Stomach (tissue), 4 donors: ENCODE data around the gene REEP6.

ENCODE experiments used
- CTCF ChIP-seq, 7 experiments: fragments of 450-650 bp in 4 of 7; fragments of 200-600 bp in 3 of 7; sonication (generic) in 3 of 7; IDR thresholded peaks; one replicate each; pipeline ENCODE4 v1.5.1; 2016 to 2019; ENCODE audit warnings: antibody characterized with exemption in 7 of 7, control low read depth in 2 of 7, mild to moderate bottlenecking in 1 of 7
- EP300 ChIP-seq: sonication (generic); formaldehyde crosslinking; IDR thresholded peaks from one replicate; pipeline ENCODE4 v1.6.1; 2017; ENCODE audit warnings: antibody characterized with exemption
- POLR2A ChIP-seq, 4 donors: fragments of 450-650 bp; IDR thresholded peaks; one replicate each; pipeline ENCODE4 v1.6.1; 2016; ENCODE audit warnings: antibody characterized with exemption in 4 of 4, control low read depth in 2 of 4, mild to moderate bottlenecking in 1 of 4, moderate library complexity in 1 of 4

- TF ChIP-seq EP300 (no peak), POLR2A (IDR thresholded peaks at IDR 0.05) (no peak), CTCF (IDR thresholded peaks at IDR 0.05) (no peak)
These were observed 40.6 kb downstream of the REEP6 start for GRCh38 chr19:1531587-1531986.
